ENCODE measurements around the gene NSG2.

Gene NSG2

DNA sequence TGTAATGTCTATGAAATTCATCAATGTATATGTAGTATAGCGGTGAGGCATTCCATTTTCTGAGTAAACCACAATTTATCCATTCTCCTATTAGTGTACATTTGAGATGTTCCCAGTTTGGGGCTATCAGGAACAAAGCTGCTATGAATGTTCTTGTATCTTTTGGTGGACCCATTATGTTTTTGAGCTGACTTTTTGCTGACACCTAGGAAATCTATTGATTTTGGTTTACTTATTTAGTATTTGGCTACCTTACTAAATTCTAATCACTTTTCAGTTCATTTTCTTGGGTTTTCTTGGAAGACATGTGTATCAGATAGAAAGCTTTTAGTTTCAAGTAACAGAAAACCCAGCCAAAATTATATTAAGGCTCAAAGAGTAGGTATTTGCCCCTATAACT, 13.7 kb downstream of the NSG2 start:
- DNase-seq (ENCODE audit: low read depth, low spot score): no peak

DNA sequence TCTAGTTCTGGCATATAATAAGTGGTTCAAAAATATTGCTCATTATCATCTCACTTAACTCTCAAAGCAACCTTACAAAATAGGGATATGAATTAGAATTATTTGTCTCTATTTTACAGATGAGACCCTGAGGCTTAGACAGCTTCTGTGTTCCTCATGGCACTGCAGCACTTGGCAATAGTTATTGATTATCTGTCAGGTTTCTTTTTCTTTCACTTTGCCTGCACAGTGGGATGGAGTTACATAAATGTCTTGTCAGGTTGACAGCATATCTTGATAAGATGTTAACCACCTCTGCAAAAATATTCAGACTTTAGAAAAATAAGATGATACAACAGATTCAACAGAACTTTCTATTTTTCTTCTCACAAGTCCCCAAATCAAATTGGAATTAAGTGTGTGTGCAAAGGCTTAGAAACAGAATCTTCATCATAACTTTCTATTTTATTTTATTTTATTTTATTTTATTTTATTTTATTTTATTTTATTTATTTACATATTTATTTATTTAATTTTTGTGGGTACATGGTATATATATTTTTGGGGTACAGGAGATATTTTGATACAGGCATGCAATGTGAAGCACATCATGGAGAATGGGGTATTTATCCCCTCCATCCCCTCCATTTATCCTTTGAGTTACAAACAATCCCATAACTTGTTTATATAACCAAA, 17.7 kb downstream of the NSG2 start:
- no peak for DNase-seq (ENCODE audit: low read depth, low spot score)

DNA sequence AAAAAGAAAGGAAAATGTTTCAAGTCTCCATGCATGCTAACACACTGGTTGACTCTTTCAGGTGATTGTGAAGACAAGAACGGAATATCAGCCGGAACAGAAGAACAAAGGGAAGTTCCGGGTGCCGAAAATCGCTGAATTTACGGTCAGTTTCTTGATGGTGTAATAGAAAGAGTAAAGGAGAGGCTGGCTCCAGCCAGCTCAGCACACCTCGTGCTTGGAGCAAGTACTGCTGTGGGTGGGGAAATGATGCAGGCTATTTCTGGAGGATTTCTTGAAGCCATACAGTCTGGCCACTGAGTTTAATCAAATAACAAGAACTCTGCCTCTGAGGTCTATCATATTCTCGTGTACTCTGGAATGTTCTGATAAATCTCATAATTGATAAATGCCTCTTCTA, 18.7 kb downstream of the NSG2 start:
- DNase-seq (ENCODE audit: low read depth, low spot score): no peak

DNA sequence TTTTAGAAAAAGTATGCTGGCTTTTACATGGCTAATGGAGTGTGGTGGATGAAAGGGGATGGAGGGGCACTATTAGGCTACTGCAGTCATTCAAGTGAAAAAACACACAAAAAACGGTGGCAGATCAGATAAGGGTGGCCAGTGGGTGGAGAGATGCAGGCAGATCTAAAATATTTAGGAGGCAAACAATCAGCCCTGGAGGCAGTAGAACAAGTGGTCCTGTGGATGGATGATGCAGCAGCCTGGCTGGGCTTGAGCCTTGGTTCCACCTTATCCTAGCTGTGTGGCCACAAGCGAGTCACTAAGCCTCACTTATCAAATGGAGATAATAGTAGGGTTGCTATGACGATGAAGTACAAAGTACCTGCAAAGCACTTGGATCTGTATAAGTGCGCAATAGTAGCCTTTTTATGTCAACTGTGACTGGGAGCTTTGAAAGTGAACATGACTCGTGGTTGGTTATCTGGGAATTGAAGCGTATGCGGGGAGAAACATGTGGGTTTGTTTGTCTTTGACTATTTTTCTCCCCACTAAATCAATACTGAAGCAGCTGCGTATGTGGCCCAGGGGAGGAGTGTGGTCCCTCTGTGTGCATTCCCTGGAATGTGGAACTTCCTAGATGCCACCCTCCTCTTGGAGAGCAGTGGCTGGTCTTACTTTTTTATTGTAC, 20.2 kb downstream of the NSG2 start:
- DNase-seq (ENCODE audit: low read depth, low spot score): no peak

DNA sequence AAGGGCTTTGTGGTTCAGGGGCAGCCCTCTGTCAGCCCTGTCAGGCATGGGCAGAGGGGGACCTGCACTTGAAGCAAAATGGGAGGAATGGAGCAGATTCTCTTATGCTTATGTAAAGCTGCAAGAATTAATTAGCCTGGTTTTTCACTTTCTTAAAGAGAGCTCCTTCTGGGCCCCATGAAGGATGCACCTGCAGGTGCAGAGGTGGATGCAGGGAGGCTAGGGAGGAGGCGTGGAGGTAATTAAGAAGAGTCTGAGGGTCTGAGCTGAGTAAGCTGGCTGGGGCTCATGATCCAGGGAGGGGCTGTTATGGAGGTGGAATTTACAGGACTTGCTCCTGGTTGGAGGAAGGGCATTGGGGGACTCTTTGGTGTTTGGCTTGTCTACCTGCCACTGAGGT, 22.0 kb downstream of the NSG2 start:
- no peak for DNase-seq (ENCODE audit: low read depth, low spot score)

DNA sequence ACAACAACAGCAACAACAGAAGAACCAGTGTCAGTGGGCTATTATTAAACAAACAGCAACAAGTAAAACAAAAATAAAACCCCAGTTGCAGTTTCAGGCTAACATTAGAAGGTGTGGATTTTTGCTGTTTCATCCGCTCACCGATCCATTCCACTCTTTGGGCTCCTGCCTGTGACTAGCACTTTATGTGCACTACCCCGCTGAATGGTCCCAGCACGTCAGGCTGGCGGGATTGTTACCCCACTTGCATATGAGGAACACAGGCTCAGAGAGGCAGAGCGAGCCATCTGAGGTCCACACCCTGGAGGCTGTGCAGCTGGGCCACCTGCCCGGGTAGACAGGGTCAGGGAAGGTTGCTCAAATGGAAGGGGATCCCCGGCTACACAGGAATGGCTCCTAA, 26.0 kb downstream of the NSG2 start:
- DNase-seq (ENCODE audit: low read depth, low spot score): no peak

DNA sequence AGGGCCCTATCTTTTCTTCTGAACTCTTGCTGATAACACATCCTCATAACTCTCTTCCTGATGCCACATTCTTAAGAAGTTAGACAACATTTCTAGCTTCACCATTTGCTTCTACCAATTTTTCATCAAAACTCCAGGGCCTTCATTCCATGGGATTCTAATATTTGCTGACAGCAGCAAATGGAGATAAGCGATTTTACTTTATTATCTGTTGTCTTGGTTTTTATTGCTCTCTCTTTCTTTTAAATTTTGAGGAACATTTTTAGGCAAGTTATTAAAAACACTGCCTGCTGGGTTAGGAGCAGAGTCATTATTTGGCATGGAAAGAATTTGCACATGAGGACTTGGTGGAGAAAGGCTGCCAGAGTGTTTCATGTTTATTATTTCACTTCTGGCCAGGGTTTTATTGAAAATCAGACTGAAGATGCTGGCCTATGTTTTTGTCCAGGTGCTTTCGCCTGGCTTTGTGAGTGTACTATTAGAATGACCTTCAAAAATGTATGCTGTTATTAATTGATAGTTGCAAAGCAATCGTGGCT, 27.7 kb downstream of the NSG2 start:
- no peak for DNase-seq (ENCODE audit: low read depth, low spot score)

DNA sequence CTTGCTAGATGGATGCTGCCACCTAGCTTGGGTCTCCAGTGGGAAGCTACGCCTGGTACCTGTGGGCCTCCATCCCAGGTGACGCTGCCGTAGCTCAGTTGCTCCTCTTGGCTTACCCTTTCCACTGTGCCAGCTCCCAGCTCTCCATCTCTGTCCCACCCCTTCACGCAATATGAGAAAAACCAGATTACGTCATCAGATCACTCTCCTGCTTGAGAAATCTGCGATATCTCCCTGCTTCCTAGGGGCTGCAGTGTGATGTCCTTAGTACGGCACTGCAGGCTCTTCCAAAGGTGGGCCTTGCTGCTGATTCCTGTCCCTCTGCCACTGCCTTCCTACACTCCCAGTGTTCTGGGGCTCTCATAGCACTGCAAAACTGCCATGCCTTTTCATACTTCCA, 28.9 kb downstream of the NSG2 start:
- DNase-seq (ENCODE audit: low read depth, low spot score): no peak

DNA sequence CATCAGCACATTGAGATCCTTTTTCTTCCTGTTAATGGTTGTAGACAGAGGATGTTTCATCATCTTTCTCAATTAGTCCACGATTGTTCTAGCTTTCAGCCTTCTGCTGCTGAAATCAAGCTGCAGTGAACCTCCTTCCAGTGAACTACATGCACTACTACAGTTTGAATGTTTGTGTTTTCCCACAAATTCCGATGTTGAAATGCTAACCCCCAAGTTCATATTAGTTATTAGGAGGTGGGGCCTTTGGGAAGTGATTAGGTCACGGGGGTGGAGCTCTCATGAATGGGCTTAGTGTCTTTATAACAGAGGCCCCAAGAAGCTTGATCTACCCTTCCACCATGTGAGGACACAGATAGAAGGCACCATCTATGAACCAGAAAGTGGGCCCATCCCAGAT, 32.9 kb downstream of the NSG2 start:
- no peak for DNase-seq (ENCODE audit: low read depth, low spot score)

DNA sequence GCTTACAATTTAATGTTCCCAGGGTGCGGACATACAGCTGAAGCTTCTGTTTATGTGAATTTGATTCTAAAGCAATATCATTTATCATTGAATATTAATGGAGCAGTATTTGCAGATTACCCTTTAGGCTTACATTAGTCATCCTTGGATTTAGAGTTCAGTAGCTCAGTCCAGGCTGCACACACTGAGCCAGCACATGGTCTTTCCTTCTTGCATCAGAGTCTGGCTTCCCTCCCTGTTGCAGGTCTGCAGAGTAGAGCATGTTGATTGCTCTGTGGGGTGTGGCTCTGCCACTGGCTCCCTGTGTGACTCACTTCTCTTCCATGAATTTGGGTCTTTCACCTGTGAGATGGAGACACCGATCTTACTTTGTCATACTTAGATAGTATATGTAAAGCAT, 36.8 kb downstream of the NSG2 start:
- DNase-seq (ENCODE audit: low read depth, low spot score): no peak

DNA sequence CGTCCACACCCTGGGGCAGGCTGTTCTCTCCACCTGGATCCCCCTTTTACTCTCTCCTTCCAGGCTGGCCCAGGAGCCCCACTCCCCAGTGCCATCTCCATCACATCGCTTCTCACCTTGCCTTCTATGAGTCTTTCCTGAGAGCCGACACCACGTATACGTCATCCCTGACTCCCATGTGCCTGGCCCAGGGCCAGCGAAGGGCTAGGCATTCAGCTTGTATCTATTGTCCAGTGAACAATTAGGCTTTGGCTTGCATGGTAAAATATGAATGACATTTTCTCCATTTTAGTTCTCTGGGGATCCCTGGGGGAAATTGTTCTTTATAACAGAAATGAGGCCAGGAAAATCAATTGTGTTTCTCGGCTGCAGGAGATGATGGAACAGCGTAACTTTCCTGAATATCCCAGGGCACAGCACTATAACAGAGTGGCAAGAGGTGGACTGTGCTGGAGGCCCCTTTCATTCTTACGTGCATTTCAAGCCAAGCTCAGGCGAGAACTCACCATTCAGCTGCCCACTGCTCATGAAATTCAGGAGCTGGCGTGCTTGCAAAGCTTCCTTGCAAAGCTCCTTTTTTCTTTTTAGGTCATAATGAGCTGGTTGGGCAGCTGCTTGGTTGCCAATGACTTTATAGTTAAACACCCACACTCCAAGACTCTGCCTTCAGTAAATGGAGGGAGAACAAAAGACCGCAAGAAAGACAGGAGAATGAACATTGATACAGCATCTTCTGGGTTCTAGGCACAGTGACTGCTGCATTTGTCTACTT, 37.7 kb downstream of the NSG2 start:
- no peak for DNase-seq (ENCODE audit: low read depth, low spot score)

DNA sequence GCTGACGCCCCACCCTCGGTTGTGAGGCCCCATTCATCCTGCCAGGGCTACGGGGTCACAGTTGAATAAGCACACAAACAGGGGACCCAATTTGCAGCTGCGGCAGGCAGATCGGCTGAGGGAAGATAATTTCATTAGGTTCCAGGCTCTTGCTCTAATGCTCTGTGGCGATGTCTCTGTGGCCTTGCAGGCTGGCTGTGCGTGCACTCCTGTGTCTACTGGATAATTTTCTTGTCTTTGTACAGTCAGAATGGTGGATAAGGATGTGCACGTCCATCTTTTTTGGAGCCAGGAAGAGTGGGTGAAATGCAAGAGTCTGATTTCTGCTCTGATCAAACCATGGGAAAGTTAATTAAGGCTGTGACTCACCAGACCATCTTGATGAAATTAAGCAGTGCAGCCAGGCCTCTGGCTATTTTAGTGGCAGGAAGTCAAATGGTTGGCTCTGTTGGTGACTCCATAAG, 39.2 kb downstream of the NSG2 start:
- no peak for DNase-seq (ENCODE audit: low read depth, low spot score)

DNA sequence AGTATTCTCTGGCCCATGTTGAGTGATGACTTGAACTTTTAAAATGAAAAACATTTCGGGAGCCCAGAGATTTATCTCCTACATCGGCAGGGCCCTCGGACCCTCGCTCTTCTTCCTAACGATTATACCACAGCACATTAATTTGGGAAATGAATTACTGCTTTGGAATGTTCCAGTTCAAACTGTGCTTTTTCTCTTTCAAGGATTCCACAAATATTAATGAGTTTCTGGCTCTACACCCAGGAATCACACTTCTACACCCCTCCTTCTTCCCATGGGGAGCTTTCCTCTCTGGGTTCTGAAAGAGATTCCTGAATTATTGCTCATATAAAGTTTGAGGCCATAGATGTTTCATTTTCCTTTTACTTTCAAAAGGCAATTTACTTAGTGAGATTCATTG, 41.2 kb downstream of the NSG2 start:
- no peak for DNase-seq (ENCODE audit: low read depth, low spot score)

DNA sequence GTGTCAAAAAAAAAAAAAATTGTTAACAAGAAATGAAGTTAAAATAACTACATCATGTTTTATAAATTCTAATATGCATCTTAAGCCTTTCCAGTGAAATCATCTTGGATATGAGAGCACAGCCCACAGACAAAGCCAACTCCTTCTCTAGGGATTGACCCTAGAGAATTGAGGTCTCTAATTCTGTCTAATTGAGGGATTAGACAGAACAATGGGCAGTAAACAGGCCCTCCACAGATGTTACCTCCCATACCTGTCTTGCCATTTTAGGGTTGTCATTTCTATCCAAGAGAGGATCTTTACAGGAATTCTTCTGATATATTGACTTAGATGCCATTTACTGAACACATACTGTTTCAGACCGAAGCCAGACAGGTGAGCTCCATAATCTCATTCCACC, 42.3 kb downstream of the NSG2 start:
- DNase-seq (ENCODE audit: low read depth, low spot score): no peak

DNA sequence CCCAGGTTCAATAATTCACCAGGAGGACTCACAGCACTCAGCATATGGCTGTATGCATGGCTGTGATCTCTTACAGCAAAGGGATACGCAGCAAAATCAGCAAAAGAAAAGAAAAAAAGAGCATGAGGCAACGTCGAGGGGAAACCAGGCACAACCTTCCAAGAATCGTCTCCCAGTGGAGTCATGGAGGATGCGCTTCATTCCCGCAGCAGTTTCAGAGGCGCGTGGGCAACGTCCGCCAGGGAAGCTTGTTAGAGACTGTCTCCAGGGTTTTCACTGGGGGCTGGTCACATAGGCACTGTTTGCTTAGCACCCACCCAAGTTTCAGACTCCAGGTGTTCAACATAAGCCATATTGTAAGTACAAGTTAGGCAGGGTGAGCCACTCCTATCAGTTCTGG, 44.6 kb downstream of the NSG2 start:
- DNase-seq (ENCODE audit: low read depth, low spot score): no peak

DNA sequence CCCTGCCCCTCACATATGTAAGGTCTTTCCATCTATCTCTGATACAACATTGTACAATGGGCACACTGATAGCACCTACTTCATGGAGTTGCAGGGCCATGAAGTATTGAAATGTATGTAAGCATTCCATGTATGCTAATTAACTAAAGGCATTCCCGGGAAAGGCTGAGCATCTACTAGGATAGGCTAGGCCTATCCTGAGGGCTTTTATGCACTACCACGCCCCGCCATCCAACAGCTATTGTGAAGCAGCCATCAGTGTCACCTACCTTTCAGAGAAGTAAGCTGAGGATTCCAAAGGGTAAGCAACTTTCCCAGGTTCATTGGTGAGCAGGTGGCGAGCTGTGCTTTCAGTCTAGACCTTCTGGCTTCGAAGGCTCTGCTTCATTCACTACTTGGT, 47.6 kb downstream of the NSG2 start:
- DNase-seq (ENCODE audit: low read depth, low spot score): peak; percentile 89

DNA sequence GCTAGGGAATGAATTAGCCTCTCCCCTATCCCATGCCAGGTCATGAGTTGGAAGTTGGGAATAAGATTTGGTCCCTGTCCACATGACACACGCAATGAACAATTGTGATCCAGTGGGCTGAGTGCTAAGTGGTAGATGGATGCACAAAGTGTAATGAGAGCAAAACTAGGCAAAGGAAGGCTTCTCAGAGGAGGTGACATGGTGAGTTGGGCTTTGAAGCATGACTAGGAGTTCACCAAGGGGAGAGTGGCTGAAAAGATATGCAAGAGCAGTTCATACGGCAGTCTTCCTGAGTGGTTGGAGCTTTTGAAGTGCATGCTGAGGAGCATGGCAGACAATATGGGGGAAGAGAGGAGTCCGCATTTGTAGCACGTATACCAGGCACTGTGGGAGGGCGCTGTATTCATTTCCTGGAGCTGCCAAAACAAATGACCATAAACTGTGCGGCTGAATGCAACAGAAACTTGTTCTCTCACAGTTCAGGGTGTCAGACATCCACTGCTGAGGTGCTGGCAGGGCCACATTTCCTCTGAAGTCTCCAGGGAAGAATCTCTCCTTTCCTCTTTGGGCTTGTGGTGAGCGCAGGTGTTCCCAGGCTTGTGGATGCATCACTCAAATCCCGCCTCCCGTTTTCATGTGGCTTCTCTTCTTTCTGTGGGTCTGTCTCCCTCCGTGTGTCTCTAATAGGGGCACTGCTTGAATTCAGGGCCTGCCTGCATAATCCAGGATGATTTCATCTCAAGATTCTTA, 49.5 kb downstream of the NSG2 start:
- DNase-seq (ENCODE audit: low read depth, low spot score): no peak

DNA sequence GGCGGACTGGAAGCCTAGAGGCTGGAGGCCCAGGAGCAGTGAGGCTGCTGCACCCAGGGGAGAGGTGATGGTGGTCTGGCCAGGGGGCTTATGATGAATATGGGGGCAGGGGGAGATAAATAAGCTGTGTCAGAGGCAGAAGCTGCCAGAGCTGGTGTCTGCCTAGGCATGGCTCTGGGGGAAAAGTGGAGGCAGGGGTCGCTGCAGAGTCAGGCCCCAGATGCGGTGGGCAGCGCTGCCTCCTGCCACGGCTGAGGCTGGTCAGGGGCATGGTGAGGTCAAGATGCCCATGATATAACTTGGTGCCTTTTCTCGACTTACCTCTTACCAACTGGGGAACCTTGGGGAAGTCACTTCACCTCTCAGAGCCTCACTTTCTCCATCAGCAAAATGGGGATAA, 51.1 kb downstream of the NSG2 start:
- no peak for DNase-seq (ENCODE audit: low read depth, low spot score)

DNA sequence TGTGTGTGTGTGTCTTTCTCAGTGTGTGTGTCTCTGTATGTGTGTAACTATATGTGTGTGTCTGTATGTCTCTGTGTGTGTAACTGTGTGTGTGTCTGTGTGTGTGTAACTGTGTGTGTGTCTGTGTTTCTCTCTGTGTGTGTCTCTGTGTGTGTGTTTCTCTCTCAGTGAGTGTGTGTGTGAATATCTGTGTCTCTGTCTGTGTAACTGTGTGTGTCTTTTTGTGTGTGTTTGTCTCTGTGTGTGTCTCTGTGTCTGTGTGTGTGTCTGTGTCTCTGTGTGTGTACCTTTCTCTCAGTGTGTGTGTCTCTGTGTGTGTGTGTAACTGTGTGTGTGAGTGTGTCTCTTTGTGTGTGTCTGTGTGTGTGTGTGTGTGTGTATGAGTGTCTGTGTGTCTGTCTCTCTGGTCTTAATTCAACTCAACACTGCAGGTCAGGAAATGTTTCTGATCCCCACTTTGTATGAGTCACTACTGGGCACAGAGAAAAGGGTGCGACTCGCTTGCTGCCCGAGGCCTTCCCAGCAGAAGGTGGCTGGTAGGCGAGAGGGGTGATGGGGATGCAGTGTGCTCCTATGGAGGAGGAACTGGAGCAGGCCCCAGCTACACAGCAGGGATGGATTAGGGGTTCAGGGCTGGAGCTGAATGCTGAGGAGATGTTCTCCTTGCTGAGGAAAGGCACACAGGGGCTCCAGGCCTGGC, 52.1 kb downstream of the NSG2 start:
- no peak for DNase-seq (ENCODE audit: low read depth, low spot score)

DNA sequence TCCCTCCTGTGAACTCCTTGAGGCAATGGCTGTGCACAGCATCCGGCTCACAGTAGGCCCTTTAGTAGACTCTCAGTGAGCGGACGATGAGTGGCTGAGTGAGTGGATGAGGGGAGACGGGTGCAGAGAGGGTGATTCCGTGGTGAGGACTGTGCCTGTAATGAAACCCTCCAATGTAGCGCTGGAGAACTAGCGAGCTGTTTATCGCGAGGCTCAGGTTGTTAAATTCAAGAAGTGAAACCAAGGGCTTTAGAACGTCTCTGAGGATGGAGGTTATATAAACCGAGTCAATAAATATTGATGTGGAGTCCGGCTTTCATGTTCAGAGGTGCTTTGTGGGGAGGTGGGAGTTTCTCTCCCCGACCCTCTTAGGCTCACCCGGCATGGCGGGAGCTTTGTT, 53.2 kb downstream of the NSG2 start:
- DNase-seq (ENCODE audit: low read depth, low spot score): no peak

DNA sequence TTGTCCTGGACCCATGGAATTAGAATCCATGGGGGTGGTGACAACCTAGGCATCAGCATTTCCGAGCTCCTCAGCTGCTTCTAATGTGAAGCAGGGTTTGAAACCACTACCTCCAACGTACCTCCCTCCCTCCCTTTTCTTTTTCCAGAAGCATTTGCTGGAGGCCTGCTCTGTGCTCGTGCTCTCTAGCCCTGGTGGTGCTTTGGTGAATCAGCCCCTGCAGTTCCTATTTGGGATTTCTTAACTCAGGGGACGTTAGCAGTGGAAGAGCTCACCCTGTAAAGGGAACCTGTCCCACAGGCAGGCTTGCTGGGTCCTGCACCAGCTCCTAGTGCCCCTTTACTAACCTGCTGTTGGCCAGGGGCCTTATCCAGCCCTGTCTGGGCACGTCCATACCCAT, 55.0 kb downstream of the NSG2 start:
- no peak for DNase-seq (ENCODE audit: low read depth, low spot score)
